Stimulated activated CD8-positive, alpha-beta memory T cell treated with anti-CD3 and anti-CD28 coated beads, Interleukin-2, amount 100 ng/mL, for 1 hour (primary cell): Measurements from ENCODE around the gene TUBGCP5.

Experiments used
- DNase-seq, 2 donors: peaks; one replicate each; pipeline ENCODE4 v3.0.0-alpha.2; 2020; ENCODE audit warnings: low read depth in 2 of 2

The TUBGCP5 gene

DNA sequence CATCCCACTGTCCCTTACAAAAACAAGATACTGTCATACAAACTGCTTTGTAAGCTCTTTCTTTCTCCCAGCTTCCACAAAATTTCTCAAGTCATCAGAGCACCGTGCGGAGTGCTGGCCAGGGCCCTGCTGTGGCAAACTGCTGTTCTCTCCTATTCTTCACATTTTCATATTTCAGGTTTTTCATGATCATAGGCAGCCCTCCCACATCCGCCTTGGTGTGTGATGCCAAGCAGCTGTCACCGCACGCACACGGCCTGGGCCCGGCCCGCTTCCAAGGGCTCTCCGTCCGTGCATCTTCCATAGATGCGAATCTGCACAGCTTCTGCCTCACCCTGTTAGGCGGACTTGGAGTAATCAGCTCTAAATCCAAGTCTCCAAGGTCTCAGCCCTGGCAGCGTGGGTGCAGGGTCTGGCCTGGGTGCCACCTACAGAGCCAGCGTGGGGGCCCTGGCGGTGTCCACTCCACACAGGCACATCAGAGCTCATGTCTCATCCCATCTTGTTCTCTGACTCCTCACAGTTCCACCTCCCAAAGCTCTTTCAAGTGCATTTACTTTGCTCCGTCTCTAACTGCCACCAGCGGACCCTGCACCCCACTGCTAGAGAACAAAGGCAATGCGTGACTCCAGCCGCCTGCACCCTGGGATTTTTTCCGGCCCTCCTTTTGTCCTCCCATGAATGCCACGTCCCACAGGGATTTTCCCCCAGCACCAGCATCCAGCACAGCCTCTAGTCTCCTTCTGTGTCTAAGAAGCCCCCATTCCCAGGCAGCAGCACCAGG, 86.4 kb downstream of the TUBGCP5 start:
- no peak for DNase-seq

DNA sequence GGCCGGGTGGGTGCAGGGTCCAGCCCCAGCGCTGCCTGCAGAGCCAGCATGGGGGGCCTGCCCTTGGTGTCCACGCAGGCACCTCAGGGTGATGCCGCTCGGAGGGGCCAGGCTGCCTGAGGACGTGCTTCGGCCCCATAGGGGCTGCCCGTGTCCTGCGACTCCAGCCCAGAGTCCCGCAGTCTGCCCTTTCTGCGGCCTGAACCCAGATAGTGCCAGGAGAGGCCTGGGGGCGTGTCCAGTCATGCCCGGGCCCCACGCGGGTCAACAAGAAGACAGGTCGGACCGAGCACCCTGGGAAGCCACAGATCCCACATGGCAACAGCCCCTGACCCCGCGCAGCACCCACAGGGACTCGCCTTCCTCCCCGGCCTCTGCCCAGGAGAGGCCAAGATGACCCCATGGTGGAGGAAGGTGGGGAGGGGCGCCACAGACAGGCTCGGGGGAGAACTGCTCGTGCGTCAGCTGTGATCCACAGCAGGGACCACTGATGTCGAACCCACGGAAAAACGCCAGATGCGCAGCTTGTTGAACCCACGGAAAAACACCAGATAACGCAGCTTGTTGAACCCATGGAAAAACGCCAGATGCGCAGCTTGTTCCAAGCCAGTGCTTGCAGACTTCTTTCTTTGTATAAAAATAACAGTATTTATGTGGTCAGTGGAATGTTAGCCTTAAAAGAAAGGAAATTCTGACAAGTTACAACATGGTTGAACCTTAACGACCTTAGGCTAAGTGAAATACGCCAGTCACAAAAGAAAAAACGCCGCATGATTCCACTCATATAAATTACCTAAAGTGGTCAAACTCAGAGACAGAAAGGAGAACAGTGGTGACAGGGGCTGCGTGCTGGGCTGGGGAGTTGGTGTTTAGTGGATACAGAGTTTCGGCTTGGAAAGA, 87.7 kb downstream of the TUBGCP5 start:
- DNase-seq = no peak

DNA sequence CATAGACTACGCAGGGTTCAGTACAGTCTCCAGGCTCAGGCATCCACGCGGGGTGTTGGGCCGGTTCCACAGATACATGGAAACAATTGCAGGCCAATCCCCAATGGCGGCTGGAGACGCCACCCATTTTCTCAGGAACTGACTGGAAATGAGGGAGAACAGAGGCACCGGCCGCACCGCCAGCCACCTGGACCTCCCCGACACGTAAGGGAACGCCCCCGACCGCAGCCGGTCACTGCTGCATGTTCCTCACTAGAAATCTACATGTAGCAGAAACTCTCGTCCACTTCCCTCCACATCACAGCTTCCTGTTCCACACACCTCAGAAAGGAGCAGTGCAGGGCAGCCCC, 88.4 kb downstream of the TUBGCP5 start:
- DNase-seq = no peak

DNA sequence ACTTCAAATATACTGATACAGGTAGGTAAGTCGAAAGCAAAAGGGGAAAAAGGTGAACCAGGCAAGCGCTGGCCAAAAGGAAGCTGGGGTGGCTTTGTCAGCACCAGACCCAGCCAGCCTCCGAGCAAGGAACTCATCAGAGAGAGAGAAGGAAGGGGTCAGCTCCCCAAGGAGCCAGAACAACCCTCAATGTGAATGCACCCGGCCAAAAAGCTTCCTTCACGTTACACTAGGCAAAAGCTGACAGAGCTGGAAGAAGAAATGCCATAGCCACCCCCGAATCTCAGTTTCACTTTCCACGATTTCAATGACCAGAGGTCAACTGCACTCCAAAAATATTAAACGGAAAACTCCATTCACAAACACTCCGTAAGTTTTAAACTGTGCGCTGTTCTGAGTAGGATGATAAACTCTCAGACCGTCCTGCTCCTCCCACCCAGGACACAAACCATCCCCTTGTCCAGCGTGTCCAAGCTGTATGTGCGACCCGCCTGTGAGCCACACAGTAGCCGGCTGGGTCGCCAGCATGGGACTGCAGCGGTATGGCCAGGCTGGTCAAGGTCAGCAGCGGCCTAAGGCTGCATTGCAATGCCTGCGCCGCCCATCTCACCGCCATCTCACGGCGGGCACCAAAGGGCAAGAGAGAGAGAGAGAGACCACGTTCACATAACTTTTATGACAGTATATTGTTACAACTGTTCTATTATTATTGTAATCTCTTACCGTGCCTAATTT, 88.9 kb downstream of the TUBGCP5 start:
- no peak for DNase-seq
